IMR-90 (cell line): ENCODE measurements around the gene RASAL1. TPM values are rescaled to one million over a fixed set of nuclear protein-coding genes. Genes with fewer than 3 reads are reported as not detected.

Experiments used
- ATAC-seq: fragments of 200-7000 bp; cut with Tn5 transposase; 2 replicates; pipeline ENCODE4 v1.9.1; 2020; ENCODE audit warnings: low read depth, mild to moderate bottlenecking, moderate library complexity
- BruUV-seq: library from RNA; stranded (reverse); fragments of 400-500 nt; replicated peaks from 2 replicates; lab custom pipeline; 2021; lab: Mats Ljungman, UMichigan
- CTCF ChIA-PET: fragments of 300-600 bp; formaldehyde crosslinking; extraction: SDS; loops from one replicate; lab custom pipeline; 2021; ENCODE audit warnings: antibody characterized with exemption; lab: Yijun Ruan, JAX
- POLR2A ChIA-PET: fragments of 300-600 bp; sonication (Branson Sonifier 250); formaldehyde crosslinking; loops from one replicate; lab custom pipeline; 2022; ENCODE audit warnings: antibody characterized with exemption; ENCODE audit not compliant: unreplicated experiment; lab: Charles Lee
- DNase-seq: peaks from one replicate; pipeline ENCODE4 v3.0.0; 2013
- H2AFZ ChIP-seq: replicated peaks from 2 replicates; pipeline ENCODE3; 2013; ENCODE audit warnings: low read length, mild to moderate bottlenecking; ENCODE audit not compliant: poor library complexity
- H2AK5ac ChIP-seq: 2 replicates; pipeline ENCODE4 v1.6.1; 2013; ENCODE audit warnings: low read depth, low read length, inconsistent platforms
- H2AK9ac ChIP-seq: replicated peaks from 2 replicates; pipeline ENCODE3; 2013; ENCODE audit warnings: mild to moderate bottlenecking, low read depth, low read length, moderate library complexity; ENCODE audit not compliant: poor library complexity
- H2BK120ac ChIP-seq: 2 replicates; pipeline ENCODE4 v1.6.1; 2013; ENCODE audit warnings: low read depth, low read length, inconsistent platforms
- H2BK15ac ChIP-seq: 3 replicates; pipeline ENCODE4 v1.6.1; 2013; ENCODE audit warnings: low read depth, low read length, inconsistent platforms
- H2BK20ac ChIP-seq: 2 replicates; pipeline ENCODE4 v1.6.1; 2013; ENCODE audit warnings: low read depth, mild to moderate bottlenecking, inconsistent platforms, low read length, moderate library complexity
- H2BK5ac ChIP-seq: 2 replicates; pipeline ENCODE4 v1.6.1; 2013; ENCODE audit warnings: mild to moderate bottlenecking, low read depth, low read length, inconsistent platforms; ENCODE audit not compliant: poor library complexity, severe bottlenecking
- H3K14ac ChIP-seq: replicated peaks from 2 replicates; pipeline ENCODE4 v1.6.1; 2013; ENCODE audit warnings: low read depth, low read length, inconsistent platforms
- H3K18ac ChIP-seq: 2 replicates; pipeline ENCODE4 v1.6.1; 2013; ENCODE audit warnings: low read depth, low read length, control low read depth
- H3K23ac ChIP-seq: 2 replicates; pipeline ENCODE4 v1.6.1; 2013; ENCODE audit warnings: low read depth, low read length, inconsistent platforms
- H3K27ac ChIP-seq: 2 replicates; pipeline ENCODE4 v1.5.1; 2013; ENCODE audit warnings: mild to moderate bottlenecking, control low read depth, low read length; ENCODE audit not compliant: insufficient read depth
- H3K27me3 ChIP-seq: 2 replicates; pipeline ENCODE4 v1.6.1; 2013; ENCODE audit warnings: low read length; ENCODE audit not compliant: control insufficient read depth, insufficient read depth
- H3K36me3 ChIP-seq: 2 replicates; pipeline ENCODE4 v1.6.1; 2013; ENCODE audit warnings: low read length, mixed read lengths; ENCODE audit not compliant: control insufficient read depth, insufficient read depth
- H3K4ac ChIP-seq: 2 replicates; pipeline ENCODE4 v1.6.1; 2013; ENCODE audit warnings: low read depth, low read length, inconsistent platforms
- H3K4me1 ChIP-seq: 2 replicates; pipeline ENCODE4 v1.6.1; 2013; ENCODE audit warnings: low read length, mixed read lengths; ENCODE audit not compliant: control insufficient read depth, insufficient read depth
- H3K4me2 ChIP-seq: 2 replicates; pipeline ENCODE4 v1.6.1; 2013; ENCODE audit warnings: low read depth, mild to moderate bottlenecking, control low read depth, low read length, moderate library complexity
- H3K4me3 ChIP-seq: 2 replicates; pipeline ENCODE4 v1.5.1; 2013; ENCODE audit warnings: low read depth, mild to moderate bottlenecking, control low read depth, low read length, moderate library complexity; ENCODE audit not compliant: insufficient read depth
- H3K56ac ChIP-seq: 2 replicates; pipeline ENCODE4 v1.6.1; 2013; ENCODE audit warnings: low read length, inconsistent platforms; ENCODE audit not compliant: insufficient read depth; ENCODE audit errors: extremely low read depth
- H3K79me1 ChIP-seq, 2 experiments: 2 replicates each; pipeline ENCODE4 v1.6.1; 2013; ENCODE audit warnings: low read length in 2 of 2, inconsistent platforms in 1 of 2, low read depth in 1 of 2
- H3K9ac ChIP-seq: 2 replicates; pipeline ENCODE4 v1.6.1; 2013; ENCODE audit warnings: low read depth, low read length, control low read depth
- H3K9me1 ChIP-seq: 2 replicates; pipeline ENCODE4 v1.6.1; 2013; ENCODE audit warnings: low read length, inconsistent platforms; ENCODE audit not compliant: insufficient read depth
- H3K9me3 ChIP-seq: 2 replicates; pipeline ENCODE4 v1.6.1; 2013; ENCODE audit warnings: low read length; ENCODE audit not compliant: control insufficient read depth, insufficient read depth
- H4K20me1 ChIP-seq: 2 replicates; pipeline ENCODE4 v1.6.1; 2013; ENCODE audit warnings: low read length, inconsistent platforms; ENCODE audit not compliant: insufficient read depth
- H4K5ac ChIP-seq: 2 replicates; pipeline ENCODE4 v1.6.1; 2013; ENCODE audit warnings: mild to moderate bottlenecking, low read depth, low read length, control low read depth
- H4K8ac ChIP-seq, 2 experiments: 2 replicates each; pipeline ENCODE4 v1.6.1; 2013; ENCODE audit warnings: low read depth in 2 of 2, low read length in 2 of 2, control low read depth in 1 of 2, inconsistent platforms in 1 of 2
- H4K91ac ChIP-seq: 2 replicates; pipeline ENCODE4 v1.6.1; 2013; ENCODE audit warnings: low read depth, low read length, inconsistent platforms; ENCODE audit not compliant: insufficient read depth
- CTCF ChIP-seq: conservative IDR thresholded peaks from 2 replicates; pipeline ENCODE4 v1.5.1; 2012; ENCODE audit warnings: mild to moderate bottlenecking, low read depth, low read length, improper control_type of control experiment
- MAZ ChIP-seq: IDR thresholded peaks from 2 replicates; pipeline ENCODE4 v1.6.1; 2012; ENCODE audit warnings: low read depth, mild to moderate bottlenecking, low read length, improper control_type of control experiment, moderate library complexity, borderline replicate concordance
- RCOR1 ChIP-seq: IDR thresholded peaks from 2 replicates; pipeline ENCODE4 v1.6.1; 2012; ENCODE audit warnings: mild to moderate bottlenecking, low read length, improper control_type of control experiment; ENCODE audit not compliant: insufficient replicate concordance
- WGBS, 2 experiments: methylation state at CpG; one replicate each; pipeline versions ENCODE4 v1.1.5 to v1.1.7; 2013; ENCODE audit warnings: missing lambda C conversion rate in 2 of 2; ENCODE audit not compliant: insufficient read length in 1 of 2; ENCODE audit errors: extremely low coverage in 2 of 2; 5-methylcytosine and 5-hydroxymethylcytosine counted together
- dilution Hi-C: fragments of 300-500 bp; cut with HindIII; formaldehyde crosslinking; loops from one replicate; pipeline ENCODE4 v1.14.3; 2018; ENCODE audit warnings: low sequenced_read_pairs; ENCODE audit not compliant: unreplicated experiment
- in situ Hi-C: fragments of 300-500 bp; cut with MboI; formaldehyde crosslinking; loops from 3 replicates; pipeline ENCODE4 v1.14.3; 2019; ENCODE audit warnings: low sequenced_read_pairs, inconsistent platforms, mixed read lengths
- intact Hi-C: fragments of 100-400 bp; cut with micrococcal nuclease; formaldehyde crosslinking; loops from 2 replicates; pipeline ENCODE4 v1.10.0; 2022
- polyA plus RNA-seq, 3 experiments: library from polyadenylated mRNA; depleted of rRNA; stranded (reverse); fragments of >200 nt; gene quantifications; 2 replicates each; pipeline ENCODE4 v1.2.3, GENCODE V29; 2012; ENCODE audit warnings: low replicate concordance in 1 of 3
- total RNA-seq: library from RNA; depleted of rRNA; stranded (reverse); fragments of >200 nt; gene quantifications from 2 replicates; pipeline ENCODE4 v1.2.3, GENCODE V29; 2012
- TF ChIP-seq, protein P1 (sequence below): fragments of 150-350 bp; IDR thresholded peaks from 2 replicates; pipeline ENCODE4 v1.6.1; 2017; ENCODE audit warnings: mild to moderate bottlenecking, antibody characterized with exemption, low read length, low read depth

Gene RASAL1
- total and polyA plus RNA-seq, 2 of the 4 experiments (the other 2 are of a cell fraction), result not detected

DNA sequence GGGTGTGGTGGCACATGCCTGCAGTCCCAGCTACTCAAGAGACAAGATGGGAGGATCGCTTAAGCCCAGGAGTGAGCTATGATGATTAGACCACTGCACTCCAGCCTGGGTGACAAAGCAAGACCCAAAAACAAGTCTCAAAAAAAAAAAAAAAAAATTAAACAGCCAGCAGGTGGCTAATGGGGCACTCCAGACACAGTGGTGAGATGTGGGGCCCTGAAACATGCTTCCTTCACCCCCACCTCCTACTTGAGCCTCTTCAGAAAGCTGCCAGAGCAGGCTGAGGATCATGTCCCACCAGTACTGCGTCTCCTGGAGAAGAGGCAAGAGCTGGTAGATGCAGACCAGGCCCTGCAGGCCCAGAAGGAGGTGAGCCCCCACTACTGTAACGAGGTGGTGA, 16.1 kb upstream of the RASAL1 start:
- Histone ChIP-seq H2BK120ac (no peak overlapping the region), H3K4me1 (peaks cover 2% of the 10 kb centered on the region; the same call in 1 of the 2 replicates), H4K8ac (no peak overlapping the region), H3K4ac (no peak overlapping the region), H3K27ac (no peak overlapping the region), H3K79me1 (no peaks in the 10 kb centered on the region), H3K9me3 (no peaks in the 10 kb centered on the region), H3K27me3 (peaks cover 46% of the 10 kb centered on the region), H3K4me3 (no peak overlapping the region), H3K36me3 (no peaks in the 10 kb centered on the region), H3K23ac (no peak overlapping the region), H4K91ac (no peak overlapping the region), H2AK9ac (no peak overlapping the region), H3K9me1 (no peaks in the 10 kb centered on the region), H2BK15ac (no peak overlapping the region), H3K56ac (no peak overlapping the region), H3K4me2 (no peak overlapping the region), H4K20me1 (no peaks in the 10 kb centered on the region), H2BK20ac (no peak overlapping the region), H2BK5ac (no peak overlapping the region), H2AK5ac (no peak overlapping the region), H4K5ac (no peak overlapping the region), H3K14ac (no peak overlapping the region), H2AFZ (no peak overlapping the region), H3K9ac (no peak overlapping the region), H3K18ac (no peak overlapping the region)
- dilution Hi-C loops (no loop called here), intact Hi-C loops (loop anchor here (5.0 kb wide), 1 partner anchor 159 kb away; no protein-coding TSS in a partner anchor), in situ Hi-C loops (no loop called here)
- ChIA-PET POLR2A (no interaction called here), CTCF (no interaction called here)
- no CpG with 5 or more reads among the region's 3 CpGs for WGBS, 2 experiments
- TF ChIP-seq CTCF, result no peak
- TF ChIP-seq RCOR1, result no peak
- TF ChIP-seq, protein P1, sequence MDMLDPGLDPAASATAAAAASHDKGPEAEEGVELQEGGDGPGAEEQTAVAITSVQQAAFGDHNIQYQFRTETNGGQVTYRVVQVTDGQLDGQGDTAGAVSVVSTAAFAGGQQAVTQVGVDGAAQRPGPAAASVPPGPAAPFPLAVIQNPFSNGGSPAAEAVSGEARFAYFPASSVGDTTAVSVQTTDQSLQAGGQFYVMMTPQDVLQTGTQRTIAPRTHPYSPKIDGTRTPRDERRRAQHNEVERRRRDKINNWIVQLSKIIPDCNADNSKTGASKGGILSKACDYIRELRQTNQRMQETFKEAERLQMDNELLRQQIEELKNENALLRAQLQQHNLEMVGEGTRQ, result no peak
- no peak for TF ChIP-seq MAZ
- no TSS peak for BruUV-seq
- no peak for DNase-seq
- ATAC-seq, result no peak
